Small intestine (tissue), 7 donors: Measurements from ENCODE around the gene TPRG1L. TPM values are rescaled to one million over a fixed set of nuclear protein-coding genes. Genes with fewer than 3 reads are reported as not detected.

ENCODE experiments used
- DNase-seq, 2 donors: peaks; one replicate each; pipeline versions ENCODE4 v3.0.0 to v3.0.0-alpha.2; 2013
- FAIRE-seq: peaks from 2 replicates; lab custom pipeline; 2012; peaks lifted over from hg19 to GRCh38; lab: Jason Lieb, UNC
- H3K27ac ChIP-seq, 3 donors: one replicate each; pipeline ENCODE4 v1.5.1; 2013; ENCODE audit warnings: low read length in 2 of 3, mild to moderate bottlenecking in 2 of 3, control low read depth in 1 of 3, inconsistent platforms in 1 of 3, low read depth in 1 of 3, moderate library complexity in 1 of 3
- H3K27me3 ChIP-seq, 3 donors: one replicate each; pipeline ENCODE4 v1.6.1; 2013; ENCODE audit warnings: low read length in 3 of 3, inconsistent platforms in 1 of 3; ENCODE audit not compliant: control insufficient read depth in 3 of 3, insufficient read depth in 3 of 3
- H3K36me3 ChIP-seq, 3 donors: one replicate each; pipeline ENCODE4 v1.6.1; 2013; ENCODE audit warnings: low read length in 3 of 3, inconsistent platforms in 1 of 3, low read depth in 1 of 3, mild to moderate bottlenecking in 1 of 3, moderate library complexity in 1 of 3; ENCODE audit not compliant: control insufficient read depth in 3 of 3, insufficient read depth in 2 of 3
- H3K4me1 ChIP-seq, 3 donors: one replicate each; pipeline ENCODE4 v1.6.1; 2013; ENCODE audit warnings: low read length in 2 of 3, inconsistent platforms in 1 of 3, low read depth in 1 of 3, mild to moderate bottlenecking in 1 of 3, moderate library complexity in 1 of 3; ENCODE audit not compliant: control insufficient read depth in 3 of 3, insufficient read depth in 2 of 3
- H3K4me3 ChIP-seq, 3 donors: one replicate each; pipeline ENCODE4 v1.5.1; 2013; ENCODE audit warnings: low read length in 3 of 3, control low read depth in 1 of 3, inconsistent platforms in 1 of 3, low read depth in 1 of 3, mild to moderate bottlenecking in 1 of 3, moderate library complexity in 1 of 3
- H3K9me3 ChIP-seq, 2 donors: one replicate each; pipeline ENCODE4 v1.6.1; 2013; ENCODE audit warnings: low read depth in 1 of 2, low read length in 1 of 2; ENCODE audit not compliant: control insufficient read depth in 2 of 2, insufficient read depth in 1 of 2
- WGBS, 3 donors: extraction: QIAGEN DNeasy Blood & Tissue Kit; methylation state at CpG; one replicate each; pipeline ENCODE4 v1.1.7; 2013; 5-methylcytosine and 5-hydroxymethylcytosine counted together
- polyA plus RNA-seq, 4 donors: library from polyadenylated mRNA; stranded (reverse) in 3 of 4; unstranded in 1 of 4; fragments of 200-250 nt in 3 of 4; fragments of 120-200 nt in 1 of 4; gene quantifications; one replicate each; pipeline versions ENCODE4 v1.2.1 to v1.2.3, GENCODE V29; 2013
- donor health status: healthy with polysubstance abuse.
- donor health status: control.
- donor health status: control.
- donor health status: Bipolar disorder and iron deficiency.
- donor health status: healthy.

The TPRG1L gene
- polyA plus RNA-seq, 4 donors = 41.2 to 97.8 (median 92.0) TPM

GRCh38 chr1:3596663-3597598 lies 27.9 kb upstream of the TPRG1L start:
- no peak overlapping the region for H3K27ac ChIP-seq
- H3K9me3 ChIP-seq = no peaks in the 10 kb centered on the region
- DNase-seq (no peak), FAIRE-seq (no peak)
- H3K4me3 ChIP-seq = no peak overlapping the region
- 75 to 79% (median 77%) methylated on average over 28 to 29 of the region's 29 CpGs for WGBS, 3 donors
- peaks cover 0 to 4% (median 0%) of the 10 kb centered on the region in 3 donors for H3K36me3 ChIP-seq
- H3K27me3 ChIP-seq = no peaks in the 10 kb centered on the region
- H3K4me1 ChIP-seq = peaks cover 0 to 9% (median 5%) of the 10 kb centered on the region in 3 donors

- peaks cover 0 to 9% (median 5%) of the 10 kb centered on the region in 3 donors for H3K4me1 ChIP-seq
- peaks cover 0 to 4% (median 0%) of the 10 kb centered on the region in 3 donors for H3K36me3 ChIP-seq
- no peak for DNase-seq
- no peak overlapping the region for H3K27ac ChIP-seq
- H3K9me3 ChIP-seq = no peaks in the 10 kb centered on the region
- 35 to 56% (median 37%) methylated on average over 10 to 11 of the region's 11 CpGs for WGBS, 3 donors
- FAIRE-seq = no peak
- H3K4me3 ChIP-seq = no peak overlapping the region
- no peaks in the 10 kb centered on the region for H3K27me3 ChIP-seq
Observed at GRCh38 chr1:3597599-3597964, 27.2 kb upstream of the TPRG1L start.

- no peak overlapping the region for H3K27ac ChIP-seq
- peaks cover 0 to 9% (median 5%) of the 10 kb centered on the region in 3 donors for H3K4me1 ChIP-seq
- H3K36me3 ChIP-seq = peaks cover 0 to 4% (median 0%) of the 10 kb centered on the region in 3 donors
- no peaks in the 10 kb centered on the region for H3K9me3 ChIP-seq
- FAIRE-seq (no peak), DNase-seq (peak in 1 of 2 donors; percentile 35)
- no peaks in the 10 kb centered on the region for H3K27me3 ChIP-seq
- no peak overlapping the region for H3K4me3 ChIP-seq
- 31 to 38% (median 37%) methylated on average over 26 of the region's 26 CpGs for WGBS, 3 donors
Observed at GRCh38 chr1:3598051-3598491, 26.7 kb upstream of the TPRG1L start.

GRCh38 chr1:3598522-3599285 lies 26.1 kb upstream of the TPRG1L start:
- peaks cover 0 to 4% (median 0%) of the 10 kb centered on the region in 3 donors for H3K36me3 ChIP-seq
- FAIRE-seq = no peak
- no peaks in the 10 kb centered on the region for H3K27me3 ChIP-seq
- no peak overlapping the region for H3K4me3 ChIP-seq
- no peak for DNase-seq
- WGBS, 3 donors = 45 to 51% (median 51%) methylated on average over 29 to 30 of the region's 30 CpGs
- H3K9me3 ChIP-seq = no peaks in the 10 kb centered on the region
- H3K27ac ChIP-seq = no peak overlapping the region
- peaks cover 0 to 9% (median 5%) of the 10 kb centered on the region in 3 donors for H3K4me1 ChIP-seq

DNA sequence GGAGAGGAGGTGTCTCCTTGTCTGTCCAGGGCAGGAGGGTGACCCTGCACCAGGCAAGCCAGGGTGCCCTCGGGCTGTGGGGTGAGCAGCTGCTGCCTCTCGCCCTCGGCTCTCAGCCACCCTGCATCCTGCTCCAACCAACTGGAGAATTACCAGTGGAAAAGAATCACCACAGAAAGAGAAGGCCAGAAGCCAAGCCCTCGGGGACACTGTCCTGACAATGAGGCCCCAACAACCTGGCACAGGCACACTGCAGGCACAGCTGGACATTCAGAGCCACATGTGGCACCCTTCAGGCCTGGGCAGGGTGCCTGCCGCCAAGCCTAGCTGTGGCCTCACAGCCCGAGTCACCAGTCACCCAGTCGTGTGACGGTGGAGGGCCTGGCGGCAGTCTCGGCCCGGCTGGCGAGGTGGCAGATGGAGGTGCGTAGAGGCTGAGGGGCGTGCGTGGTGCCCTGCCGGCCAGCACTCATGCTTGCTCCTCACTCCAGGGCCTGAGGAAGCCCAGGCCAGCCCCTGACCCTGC lies 25.5 kb upstream of the TPRG1L start:
- DNase-seq (no peak), FAIRE-seq (no peak)
- Histone ChIP-seq H3K4me3 (no peak overlapping the region), H3K27ac (no peak overlapping the region), H3K27me3 (no peaks in the 10 kb centered on the region), H3K4me1 (peaks cover 0 to 9% (median 5%) of the 10 kb centered on the region in 3 donors), H3K9me3 (peaks cover 0 to 5% of the 10 kb centered on the region in 2 donors), H3K36me3 (peaks cover 0 to 4% (median 0%) of the 10 kb centered on the region in 3 donors)
- WGBS, 3 donors = 74 to 83% (median 80%) methylated on average over 16 of the region's 16 CpGs

GRCh38 chr1:3599816-3600215 lies 25.0 kb upstream of the TPRG1L start:
- FAIRE-seq = no peak
- no peak overlapping the region for H3K4me3 ChIP-seq
- H3K36me3 ChIP-seq = peaks cover 0 to 4% (median 0%) of the 10 kb centered on the region in 3 donors
- DNase-seq = no peak
- H3K4me1 ChIP-seq = peaks cover 0 to 9% (median 5%) of the 10 kb centered on the region in 3 donors
- no peak overlapping the region for H3K27ac ChIP-seq
- WGBS, 3 donors = 64 to 79% (median 71%) methylated on average over 15 of the region's 15 CpGs
- H3K9me3 ChIP-seq = peaks cover 0 to 9% of the 10 kb centered on the region in 2 donors
- H3K27me3 ChIP-seq = no peaks in the 10 kb centered on the region

DNA sequence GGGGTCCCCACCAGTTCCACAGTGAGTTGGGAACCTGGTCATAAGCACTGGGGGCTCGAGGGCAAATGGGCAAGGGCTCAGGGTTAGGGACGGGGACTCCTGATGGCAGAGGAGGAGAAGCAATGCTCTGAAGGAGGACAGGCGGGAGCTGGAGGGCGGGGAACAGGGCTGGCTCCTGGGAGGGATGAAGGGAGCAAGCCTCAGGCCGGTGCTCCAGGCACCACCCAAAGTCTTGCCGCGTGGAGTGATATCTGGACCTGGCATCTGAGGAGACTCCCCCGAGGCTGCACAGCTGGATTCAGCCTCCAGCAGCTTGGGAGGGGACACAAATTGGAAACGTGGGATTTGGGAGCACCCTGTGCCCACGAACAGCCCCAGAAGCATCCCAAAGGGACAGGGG lies 24.5 kb upstream of the TPRG1L start:
- DNase-seq = no peak
- no peak overlapping the region for H3K4me3 ChIP-seq
- H3K27me3 ChIP-seq = no peaks in the 10 kb centered on the region
- H3K27ac ChIP-seq = no peak overlapping the region
- 53 to 84% (median 72%) methylated on average over 10 of the region's 10 CpGs for WGBS, 3 donors
- H3K4me1 ChIP-seq = peaks cover 0 to 9% (median 5%) of the 10 kb centered on the region in 3 donors
- peaks cover 0 to 9% of the 10 kb centered on the region in 2 donors for H3K9me3 ChIP-seq
- peaks cover 0 to 4% (median 0%) of the 10 kb centered on the region in 3 donors for H3K36me3 ChIP-seq
- FAIRE-seq = no peak

DNA sequence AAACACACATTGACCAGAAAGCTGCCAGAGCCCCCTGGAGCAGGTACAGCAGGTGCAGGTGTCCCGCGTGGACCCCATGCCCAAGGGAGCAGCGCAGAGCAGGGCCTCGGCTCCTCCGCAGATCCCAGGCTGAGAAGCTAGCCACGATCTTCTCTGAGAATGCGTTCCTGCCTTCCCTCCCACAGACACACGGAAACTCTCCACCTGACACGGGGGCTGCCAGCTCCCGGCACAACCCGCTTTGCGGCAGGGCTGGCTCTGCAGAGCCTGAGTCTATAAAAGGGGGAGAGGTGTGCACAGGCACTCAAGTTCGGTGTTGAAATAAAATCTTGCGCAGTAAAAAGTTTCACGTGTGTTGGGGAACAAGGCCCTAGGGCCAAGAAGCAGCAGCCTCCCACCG lies 23.1 kb upstream of the TPRG1L start:
- Histone ChIP-seq H3K4me3 (no peak overlapping the region), H3K36me3 (peaks cover 0 to 4% (median 0%) of the 10 kb centered on the region in 3 donors), H3K27ac (no peak overlapping the region), H3K27me3 (no peaks in the 10 kb centered on the region), H3K4me1 (peaks cover 0 to 9% (median 5%) of the 10 kb centered on the region in 3 donors), H3K9me3 (peaks cover 0 to 9% of the 10 kb centered on the region in 2 donors)
- DNase-seq = no peak
- WGBS, 3 donors = 71 to 85% (median 74%) methylated on average over 16 of the region's 16 CpGs
- FAIRE-seq = no peak
